ENCODE results near the gene ZBTB24.

The ZBTB24 gene

GRCh38 chr6:109496036-109496772, 13.2 kb upstream of the ZBTB24 start:
- no peak overlapping the region for H3K4me3 ChIP-seq (ENCODE audit: low read depth, low read length)
- no peak for TF ChIP-seq CTCF (IDR thresholded peaks at IDR 0.05; ENCODE audit: low read depth, low read length)

- no peak overlapping the region for H3K4me3 ChIP-seq (ENCODE audit: low read depth, low read length)
- TF ChIP-seq CTCF (IDR thresholded peaks at IDR 0.05; ENCODE audit: low read depth, low read length) = no peak
Measured at GRCh38 chr6:109493865-109494264, 10.8 kb upstream of the ZBTB24 start.

- no peak for TF ChIP-seq CTCF (IDR thresholded peaks at IDR 0.05; ENCODE audit: low read depth, low read length)
- no peak overlapping the region for H3K4me3 ChIP-seq (ENCODE audit: low read depth, low read length)
Measured at GRCh38 chr6:109491207-109491938, 8.4 kb upstream of the ZBTB24 start.

- TF ChIP-seq CTCF (IDR thresholded peaks at IDR 0.05; ENCODE audit: low read depth, low read length) = no peak
- H3K4me3 ChIP-seq (ENCODE audit: low read depth, low read length) = no peak overlapping the region
Measured at GRCh38 chr6:109490713-109491112, 7.7 kb upstream of the ZBTB24 start.

GRCh38 chr6:109488001-109488400, 5.0 kb upstream of the ZBTB24 start:
- no peak overlapping the region for H3K4me3 ChIP-seq (ENCODE audit: low read depth, low read length)
- no peak for TF ChIP-seq CTCF (IDR thresholded peaks at IDR 0.05; ENCODE audit: low read depth, low read length)

- TF ChIP-seq CTCF (IDR thresholded peaks at IDR 0.05; ENCODE audit: low read depth, low read length) = no peak
- no peak overlapping the region for H3K4me3 ChIP-seq (ENCODE audit: low read depth, low read length)
Measured at GRCh38 chr6:109486068-109486467, 3.0 kb upstream of the ZBTB24 start.

GRCh38 chr6:109485266-109485935, 2.4 kb upstream of the ZBTB24 start:
- H3K4me3 ChIP-seq (ENCODE audit: low read depth, low read length) = no peak overlapping the region
- no peak for TF ChIP-seq CTCF (IDR thresholded peaks at IDR 0.05; ENCODE audit: low read depth, low read length)

All from WI38 (cell line).